Neuron (in vitro differentiated cells): Measurements from ENCODE around the gene PISD.

Source experiments
- H2AFZ ChIP-seq: one replicate; pipeline ENCODE4 v1.6.1; 2013; ENCODE audit warnings: low read depth, mild to moderate bottlenecking, inconsistent platforms, low read length, moderate library complexity
- H3K27me3 ChIP-seq: one replicate; pipeline ENCODE4 v1.6.1; 2013; ENCODE audit warnings: low read length; ENCODE audit not compliant: insufficient read depth
- H3K36me3 ChIP-seq: one replicate; pipeline ENCODE4 v1.6.1; 2013; ENCODE audit warnings: low read length; ENCODE audit not compliant: insufficient read depth
- H3K4me1 ChIP-seq: one replicate; pipeline ENCODE4 v1.6.1; 2013; ENCODE audit warnings: low read length; ENCODE audit not compliant: insufficient read depth
- H3K4me3 ChIP-seq: 2 replicates; pipeline ENCODE4 v1.5.1; 2013; ENCODE audit warnings: mild to moderate bottlenecking, low read length, moderate library complexity
- H3K9me3 ChIP-seq: one replicate; pipeline ENCODE4 v1.6.1; 2013; ENCODE audit warnings: low read length

The PISD gene

DNA sequence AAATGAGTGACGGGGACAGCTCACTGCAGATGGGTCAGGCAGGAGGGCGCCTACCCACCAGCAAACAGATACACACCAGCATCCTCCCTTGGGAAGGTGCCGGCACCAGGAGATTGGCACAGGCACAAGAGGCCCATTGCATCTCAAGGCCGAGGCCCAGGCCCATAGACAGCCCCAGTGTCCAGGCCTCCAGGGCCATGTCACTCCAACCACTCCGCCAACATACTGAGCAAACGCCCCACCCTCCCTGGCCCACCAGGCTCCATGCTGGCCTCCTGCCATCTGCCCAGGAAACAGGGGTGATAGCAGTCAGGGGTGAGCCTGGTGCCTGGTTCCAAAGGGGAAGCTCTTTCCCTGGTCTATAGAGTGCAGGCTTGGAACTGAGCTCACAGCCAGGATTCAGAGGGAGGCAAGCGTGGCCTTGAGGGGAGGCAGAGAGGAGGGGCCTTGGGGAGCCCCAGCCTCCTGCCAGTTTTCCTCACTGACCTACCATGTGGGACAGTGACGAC is 34.7 kb downstream of the PISD start:
- no peaks in the 10 kb centered on the region for H3K27me3 ChIP-seq
- no peak overlapping the region for H3K4me3 ChIP-seq
- H3K36me3 ChIP-seq, result peaks cover 2% of the 10 kb centered on the region
- no peak overlapping the region for H2AFZ ChIP-seq
- peaks cover 20% of the 10 kb centered on the region for H3K4me1 ChIP-seq
- no peaks in the 10 kb centered on the region for H3K9me3 ChIP-seq

DNA sequence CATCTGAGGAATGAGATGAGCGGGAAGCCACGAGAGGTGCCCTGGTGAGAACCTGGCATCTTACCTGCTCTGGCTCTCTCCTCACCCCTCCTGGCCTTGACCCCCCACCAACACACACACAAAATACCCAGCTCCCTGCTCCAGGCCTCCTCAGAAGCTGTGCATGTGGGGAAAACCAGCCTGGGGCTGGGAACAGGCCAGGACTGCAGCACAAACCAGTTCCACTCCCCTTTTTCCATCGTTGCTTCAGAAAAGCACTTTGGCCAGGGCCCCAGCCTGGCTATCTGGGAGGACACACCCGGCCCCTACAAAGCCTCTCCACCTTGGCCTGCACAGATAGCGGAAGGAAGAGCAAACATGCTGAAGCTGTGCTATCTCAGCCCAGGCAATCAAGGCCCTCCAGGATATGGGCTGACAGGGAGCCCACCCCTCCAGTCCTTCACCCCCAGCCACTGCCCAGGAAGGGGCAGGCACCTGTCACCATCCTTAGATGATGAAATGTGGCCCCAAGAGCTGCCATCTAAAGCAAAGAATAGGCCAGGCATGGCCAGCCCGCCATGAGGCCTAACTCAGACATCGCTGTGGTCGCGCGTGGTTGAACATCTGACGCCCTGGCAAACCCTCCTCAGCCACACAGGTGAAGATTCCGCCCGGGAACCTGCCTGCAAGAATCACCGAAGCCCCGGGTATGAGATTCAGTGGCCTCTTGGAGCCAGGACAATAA is 35.4 kb downstream of the PISD start:
- Histone ChIP-seq H3K4me3 (no peak overlapping the region), H3K4me1 (peaks cover 20% of the 10 kb centered on the region), H3K9me3 (no peaks in the 10 kb centered on the region), H3K36me3 (peaks cover 9% of the 10 kb centered on the region), H2AFZ (no peak overlapping the region), H3K27me3 (no peaks in the 10 kb centered on the region)

DNA sequence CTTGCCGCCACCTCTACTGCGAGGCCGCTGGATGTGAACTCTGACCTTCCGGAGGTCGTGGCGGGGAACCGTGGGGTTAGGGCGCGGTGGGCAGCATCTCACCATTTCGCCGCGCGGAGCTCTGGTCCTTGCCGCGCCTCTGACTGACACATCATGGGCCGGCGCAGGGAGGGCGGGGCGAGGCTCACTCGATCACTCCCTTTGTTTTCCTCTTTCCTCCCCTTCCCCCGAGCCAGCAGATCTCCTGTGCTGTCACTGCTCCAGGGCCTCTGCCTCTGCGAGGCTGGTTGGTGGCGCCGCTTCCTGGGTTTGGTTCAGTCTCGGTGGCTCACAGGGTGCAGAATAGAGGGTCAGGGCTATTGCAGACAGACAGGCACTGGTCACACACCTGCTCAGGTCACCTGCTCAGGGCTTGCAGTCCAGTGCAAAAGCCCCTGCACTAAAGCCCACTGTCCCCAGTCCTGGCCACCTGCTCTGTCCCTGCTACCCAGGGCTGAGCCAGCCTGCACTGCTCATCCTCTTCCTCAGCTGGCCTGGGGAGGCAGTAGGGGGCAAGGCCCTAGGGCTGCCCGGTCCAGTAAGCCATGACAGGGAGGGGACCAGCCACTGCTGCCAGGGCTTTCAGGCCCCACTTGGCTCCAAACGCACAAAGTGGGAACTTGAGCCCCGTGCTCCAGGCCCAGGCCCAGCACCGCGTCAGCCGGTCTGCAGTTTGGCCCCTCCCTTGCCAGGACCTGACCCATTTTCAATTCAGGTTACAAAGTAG is 36.2 kb downstream of the PISD start:
- peaks cover 16% of the 10 kb centered on the region for H3K36me3 ChIP-seq
- no peak overlapping the region for H3K4me3 ChIP-seq
- H3K27me3 ChIP-seq, result no peaks in the 10 kb centered on the region
- peaks cover 12% of the 10 kb centered on the region for H3K4me1 ChIP-seq
- no peak overlapping the region for H2AFZ ChIP-seq
- no peaks in the 10 kb centered on the region for H3K9me3 ChIP-seq

DNA sequence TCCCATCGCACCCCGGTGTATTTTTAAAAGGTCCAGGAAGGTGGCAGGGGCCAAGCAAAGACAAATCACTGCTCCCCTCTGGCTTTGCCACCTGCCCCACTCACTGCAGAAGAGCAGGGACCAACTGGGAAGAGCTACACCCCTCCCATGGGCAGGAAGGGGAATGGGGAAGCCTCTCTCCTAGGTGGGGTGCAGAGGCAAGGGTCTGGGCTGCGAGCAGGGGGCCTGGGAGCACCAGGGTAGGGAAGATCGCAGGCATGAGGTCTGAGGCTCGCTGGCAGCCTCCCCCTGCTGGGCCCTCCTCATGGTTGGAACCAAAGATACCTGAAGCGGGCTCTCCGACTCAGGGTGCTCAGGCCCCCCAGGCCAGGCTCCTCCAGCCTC is 36.8 kb downstream of the PISD start:
- peaks cover 8% of the 10 kb centered on the region for H3K4me1 ChIP-seq
- peaks cover 19% of the 10 kb centered on the region for H3K36me3 ChIP-seq
- no peak overlapping the region for H2AFZ ChIP-seq
- no peaks in the 10 kb centered on the region for H3K27me3 ChIP-seq
- no peaks in the 10 kb centered on the region for H3K9me3 ChIP-seq
- H3K4me3 ChIP-seq, result no peak overlapping the region

DNA sequence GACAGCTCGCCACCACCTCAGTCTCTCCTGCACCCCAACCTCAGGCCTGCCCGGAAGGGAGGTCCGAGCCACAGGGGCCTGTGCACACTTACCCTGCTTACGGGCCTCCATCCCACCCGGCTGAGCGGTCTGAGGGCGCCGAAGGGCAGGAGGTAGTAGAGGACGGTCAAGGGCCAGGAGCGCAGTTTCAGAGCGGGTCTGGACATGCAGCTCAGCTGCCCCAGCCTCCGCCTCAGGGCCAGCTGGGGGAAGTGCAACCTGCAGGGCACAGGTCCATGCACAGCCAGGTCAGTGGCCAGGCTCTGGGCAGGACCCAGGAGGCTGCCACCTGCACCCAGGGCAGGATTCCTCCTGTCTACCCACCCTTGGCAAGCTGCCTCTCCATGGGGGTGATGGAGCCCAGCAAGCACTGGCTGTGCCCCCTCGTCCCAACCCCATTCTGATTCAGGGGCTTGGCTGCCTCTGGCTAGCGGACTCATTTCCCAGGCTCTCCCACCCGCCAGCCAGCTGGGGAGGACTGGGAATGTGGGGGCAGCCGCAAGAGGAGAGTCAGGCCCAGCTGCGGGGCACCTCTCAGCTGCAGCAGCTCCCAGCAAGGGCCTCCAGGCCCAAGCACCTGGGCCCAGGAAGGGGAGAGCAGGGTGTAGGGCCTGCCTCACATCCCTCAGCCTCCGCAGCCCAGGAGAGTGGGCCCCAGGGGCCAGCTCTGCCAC is 38.3 kb downstream of the PISD start:
- H3K36me3 ChIP-seq, result peaks cover 34% of the 10 kb centered on the region
- H2AFZ ChIP-seq, result no peak overlapping the region
- H3K27me3 ChIP-seq, result no peaks in the 10 kb centered on the region
- no peak overlapping the region for H3K4me3 ChIP-seq
- H3K9me3 ChIP-seq, result no peaks in the 10 kb centered on the region
- H3K4me1 ChIP-seq, result peaks cover 3% of the 10 kb centered on the region

- H3K27me3 ChIP-seq, result no peaks in the 10 kb centered on the region
- peaks cover 3% of the 10 kb centered on the region for H3K4me1 ChIP-seq
- H2AFZ ChIP-seq, result no peak overlapping the region
- H3K9me3 ChIP-seq, result no peaks in the 10 kb centered on the region
- H3K4me3 ChIP-seq, result no peak overlapping the region
- peaks cover 37% of the 10 kb centered on the region for H3K36me3 ChIP-seq
Measured at GRCh38 chr22:31622980-31623379, 39.0 kb downstream of the PISD start.

DNA sequence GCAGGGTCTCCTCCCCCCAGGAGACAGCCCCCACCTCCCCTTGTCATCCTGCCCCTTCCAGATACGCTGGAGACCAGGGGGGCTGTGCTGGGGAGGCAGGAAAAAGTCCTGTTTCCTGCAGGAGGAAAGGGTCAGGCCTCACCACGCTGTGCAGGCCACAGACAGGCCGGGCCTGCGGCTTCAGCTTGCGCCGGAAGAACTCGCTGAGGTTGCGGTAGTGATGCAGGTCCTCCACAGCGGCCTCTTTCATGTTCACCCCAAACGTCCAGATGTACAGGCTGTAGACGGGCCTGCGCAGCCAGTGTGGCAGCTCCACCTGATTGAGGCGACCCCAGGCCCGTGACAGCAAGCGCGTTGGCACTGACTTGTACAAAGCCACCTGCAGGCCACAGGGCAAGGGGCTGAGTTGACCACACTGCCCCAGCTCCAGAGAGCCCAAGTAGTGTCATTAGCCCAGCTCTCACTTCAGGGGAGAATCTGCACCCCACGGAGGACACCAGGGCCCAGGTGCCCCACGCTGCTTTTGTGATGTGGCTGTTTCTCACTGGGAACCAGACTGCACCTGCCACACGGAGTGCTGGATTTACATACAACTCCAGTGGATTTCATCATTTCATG is 40.4 kb downstream of the PISD start:
- Histone ChIP-seq H3K27me3 (no peaks in the 10 kb centered on the region), H3K9me3 (no peaks in the 10 kb centered on the region), H3K4me3 (no peak overlapping the region), H3K36me3 (peaks cover 49% of the 10 kb centered on the region), H2AFZ (no peak overlapping the region), H3K4me1 (peaks cover 3% of the 10 kb centered on the region)

DNA sequence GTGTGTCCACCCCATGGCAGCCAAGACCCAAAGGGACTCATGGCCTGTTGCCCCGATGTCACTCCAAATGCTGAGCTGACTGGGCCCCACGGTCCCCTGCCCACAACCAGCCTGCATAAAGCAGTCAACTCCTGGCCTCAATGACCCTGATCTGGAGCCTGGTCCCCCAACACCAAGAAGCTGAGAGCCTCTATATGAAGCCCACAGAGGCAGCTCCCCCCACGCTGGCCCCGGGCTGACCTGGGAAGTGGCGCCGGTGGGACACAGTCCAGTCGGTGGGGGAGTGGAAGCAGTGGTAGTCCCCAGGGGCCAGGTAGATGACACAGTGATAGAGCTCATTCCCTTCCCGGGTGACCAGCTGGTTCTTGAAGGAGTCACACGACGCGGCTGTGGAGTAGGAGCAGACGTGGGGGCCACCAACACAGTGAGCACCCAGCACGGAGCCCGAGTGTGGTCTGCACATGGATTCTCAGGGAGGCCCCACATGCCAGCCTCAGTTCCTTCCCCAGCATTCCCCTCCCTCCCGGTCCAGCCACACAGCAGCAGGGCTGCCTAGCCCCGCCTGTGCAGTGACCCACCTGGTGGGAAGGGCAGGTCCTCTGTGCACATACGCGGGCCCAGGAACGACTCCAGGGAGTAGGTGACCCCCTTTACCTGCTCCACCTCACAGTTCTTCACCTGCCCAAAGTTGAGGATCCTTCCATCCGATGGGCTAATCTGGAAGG is 41.1 kb downstream of the PISD start:
- Histone ChIP-seq H2AFZ (no peak overlapping the region), H3K9me3 (no peaks in the 10 kb centered on the region), H3K36me3 (peaks cover 50% of the 10 kb centered on the region), H3K4me1 (peaks cover 3% of the 10 kb centered on the region), H3K4me3 (no peak overlapping the region), H3K27me3 (no peaks in the 10 kb centered on the region)

DNA sequence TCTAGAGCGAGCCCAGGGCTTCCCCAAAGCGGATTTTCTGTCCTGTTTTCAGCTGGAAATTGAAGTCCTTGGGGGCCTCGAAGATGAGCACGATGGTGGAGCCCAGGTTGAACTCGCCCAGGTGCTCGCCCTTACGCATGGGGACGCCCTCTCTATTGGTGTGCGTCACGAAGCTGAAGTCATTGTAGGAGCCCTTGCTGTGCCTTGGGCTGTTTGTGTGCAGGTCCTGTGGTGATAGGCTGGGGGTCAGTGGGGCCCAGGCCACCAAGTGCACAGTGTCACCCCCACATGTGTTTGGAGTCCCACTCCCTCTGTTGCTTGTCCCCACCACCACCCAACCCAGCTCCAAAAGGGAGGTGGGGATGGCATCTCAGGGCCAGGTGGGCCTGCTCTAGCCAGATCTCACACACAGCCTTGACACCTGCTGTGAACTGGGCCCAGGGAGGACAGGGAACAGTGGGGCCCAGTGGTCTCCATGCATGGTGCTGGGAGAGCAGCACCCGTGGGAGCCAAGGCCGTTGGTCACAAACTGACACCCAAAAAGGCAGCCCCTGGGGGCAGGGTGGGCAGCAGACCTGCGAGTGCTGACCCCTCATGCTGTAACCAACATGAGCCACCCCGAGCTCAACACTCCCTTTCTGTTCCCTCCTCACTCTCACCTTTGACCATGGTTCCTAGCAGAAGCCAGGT is 42.3 kb downstream of the PISD start:
- Histone ChIP-seq H3K4me3 (no peak overlapping the region), H3K36me3 (peaks cover 48% of the 10 kb centered on the region)

DNA sequence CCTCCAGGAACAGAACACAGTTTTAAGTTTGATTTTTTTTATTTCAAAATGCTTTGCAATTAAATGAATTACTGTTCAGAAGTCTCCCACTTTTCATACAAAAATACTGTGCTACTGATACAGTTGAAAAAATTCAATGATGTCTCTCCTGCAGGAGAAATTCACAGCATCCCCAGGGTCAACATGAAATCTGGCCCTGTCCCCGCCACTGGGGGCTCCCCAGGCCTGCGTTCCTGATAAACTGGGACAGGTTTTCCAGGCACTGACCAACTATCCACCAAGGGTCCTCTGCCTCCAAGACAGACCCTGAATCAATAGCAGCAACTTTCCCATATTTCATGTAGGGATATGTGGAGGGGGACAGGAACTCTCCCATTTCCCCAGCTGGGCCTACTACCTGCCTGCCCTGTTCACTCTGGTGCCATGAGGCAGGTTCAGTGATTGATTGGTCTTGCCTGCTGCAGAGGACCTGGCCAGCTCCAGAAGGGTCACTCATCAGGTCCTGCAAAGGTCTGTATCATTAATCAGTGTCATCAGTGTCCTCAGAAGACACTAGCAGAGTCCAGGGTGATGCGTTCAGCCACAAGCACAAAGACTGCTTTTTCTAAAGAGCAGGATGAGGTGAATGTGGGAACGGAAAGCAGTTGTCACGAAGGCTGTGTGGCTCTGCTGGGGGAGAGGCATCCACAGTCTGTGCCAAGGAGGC is 43.4 kb downstream of the PISD start:
- no peaks in the 10 kb centered on the region for H3K9me3 ChIP-seq
- peaks cover 48% of the 10 kb centered on the region for H3K36me3 ChIP-seq
- no peak overlapping the region for H2AFZ ChIP-seq
- H3K4me3 ChIP-seq, result no peak overlapping the region
- no peaks in the 10 kb centered on the region for H3K27me3 ChIP-seq
- no peaks in the 10 kb centered on the region for H3K4me1 ChIP-seq

More for the DNA sequence above, 42.3 kb downstream of the PISD start:
- H3K9me3 ChIP-seq, result no peaks in the 10 kb centered on the region
- H3K4me1 ChIP-seq, result peaks cover 3% of the 10 kb centered on the region
- H3K27me3 ChIP-seq, result no peaks in the 10 kb centered on the region
- no peak overlapping the region for H2AFZ ChIP-seq

- H3K4me1 ChIP-seq, result no peaks in the 10 kb centered on the region
- H3K4me3 ChIP-seq, result no peak overlapping the region
- H3K36me3 ChIP-seq, result peaks cover 48% of the 10 kb centered on the region
- H2AFZ ChIP-seq, result no peak overlapping the region
- no peaks in the 10 kb centered on the region for H3K9me3 ChIP-seq
- H3K27me3 ChIP-seq, result no peaks in the 10 kb centered on the region
Measured at GRCh38 chr22:31618057-31618456, 44.0 kb downstream of the PISD start.
